Activated T-helper 1 cell treated with anti-CD3 and anti-CD28 coated beads, Interleukin-12 subunit alpha, Interleukin-12 subunit beta, Interleukin-2, Interleukin-4 antibody, amounts not matched to agents 30 ng/mL and 10 ng/mL and 1 ng/mL, durations not matched to agents 14 hours and 24 hours and 36 hours (primary cell): Measurements from ENCODE around the gene PDE6C. TPM values are rescaled to one million over a fixed set of nuclear protein-coding genes. Genes with fewer than 3 reads are reported as not detected.

Experiments
- DNase-seq: peaks from one replicate; pipeline ENCODE4 v3.0.0; 2021; ENCODE audit warnings: low spot score
- H3K27ac Mint-ChIP-seq: one replicate; pipeline ENCODE4 v1.8.0; 2021; ENCODE audit warnings: mild to moderate bottlenecking, mixed read lengths
- H3K27me3 Mint-ChIP-seq: one replicate; pipeline ENCODE4 v1.8.0; 2022; ENCODE audit warnings: mild to moderate bottlenecking, moderate library complexity, mixed read lengths; ENCODE audit not compliant: insufficient read depth
- H3K36me3 Mint-ChIP-seq: one replicate; pipeline ENCODE4 v1.8.0; 2021; ENCODE audit warnings: low read depth, mixed read lengths
- H3K4me1 Mint-ChIP-seq: one replicate; pipeline ENCODE4 v1.8.0; 2021; ENCODE audit warnings: low read depth, mixed read lengths
- H3K4me3 Mint-ChIP-seq: one replicate; pipeline ENCODE4 v1.8.0; 2021; ENCODE audit warnings: mild to moderate bottlenecking, moderate library complexity, mixed read lengths
- H3K9me3 Mint-ChIP-seq: one replicate; pipeline ENCODE4 v1.8.0; 2021; ENCODE audit warnings: mixed read lengths
- intact Hi-C: fragments of 100-400 bp; cut with micrococcal nuclease; formaldehyde crosslinking; loops from one replicate; pipeline ENCODE4 v1.15.1; 2024
- total RNA-seq: library from RNA; stranded (reverse); gene quantifications from 2 replicates; pipeline ENCODE4 v1.2.3, GENCODE V29; 2022

The PDE6C gene
- total RNA-seq, 1 donor from 2014 or later = not detected

DNA sequence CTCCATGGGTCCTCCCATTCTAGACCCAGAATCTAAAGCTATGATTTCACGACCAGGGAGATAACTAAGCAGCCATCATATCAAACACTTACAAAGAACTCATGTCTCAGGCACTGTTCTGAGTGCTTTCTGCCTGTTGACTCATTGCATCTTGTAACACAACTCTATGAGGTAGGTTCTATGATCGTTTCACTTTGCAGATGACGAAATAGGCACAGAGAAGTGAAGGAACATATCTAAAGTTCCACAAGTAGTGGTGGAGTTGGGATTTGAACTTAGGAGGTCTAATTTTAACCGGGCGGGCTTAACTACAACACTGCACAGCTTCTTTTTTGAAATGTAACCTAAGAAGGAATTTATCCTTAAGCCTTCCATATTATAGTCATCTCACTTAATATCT is 14.2 kb upstream of the PDE6C start:
- H3K27me3 Mint-ChIP-seq = peaks cover 28% of the 10 kb centered on the region
- H3K4me3 Mint-ChIP-seq = no peak overlapping the region
- no peaks in the 10 kb centered on the region for H3K4me1 Mint-ChIP-seq
- intact Hi-C loops = no loop called here
- H3K27ac Mint-ChIP-seq = no peak overlapping the region
- H3K36me3 Mint-ChIP-seq = no peaks in the 10 kb centered on the region
- no peak for DNase-seq
- no peaks in the 10 kb centered on the region for H3K9me3 Mint-ChIP-seq

- no peaks in the 10 kb centered on the region for H3K4me1 Mint-ChIP-seq
- peaks cover 35% of the 10 kb centered on the region for H3K27me3 Mint-ChIP-seq
- H3K27ac Mint-ChIP-seq = no peak overlapping the region
- DNase-seq = no peak
- intact Hi-C loops = no loop called here
- H3K9me3 Mint-ChIP-seq = no peaks in the 10 kb centered on the region
- H3K4me3 Mint-ChIP-seq = no peak overlapping the region
- H3K36me3 Mint-ChIP-seq = no peaks in the 10 kb centered on the region
These were observed 13.0 kb upstream of the PDE6C start for GRCh38 chr10:93599335-93599734.

DNA sequence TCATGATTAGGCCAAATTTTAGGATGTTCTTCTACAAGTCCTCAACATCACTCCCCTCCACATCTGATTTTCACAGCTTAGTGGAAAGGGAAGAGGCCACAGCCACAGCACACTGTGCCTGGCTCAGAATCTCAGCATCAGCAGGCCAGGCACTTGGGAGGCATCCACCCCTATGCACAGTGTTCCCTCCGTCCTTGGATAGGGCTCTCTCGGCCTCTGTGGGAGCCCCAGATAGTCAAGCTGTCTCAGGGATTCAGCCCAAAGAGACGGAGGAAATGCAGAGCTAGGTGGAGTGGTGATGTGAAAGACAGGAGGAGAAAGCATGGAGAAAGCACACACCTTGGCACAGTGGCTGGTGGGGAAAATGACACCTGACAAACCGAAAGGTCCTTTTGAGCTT is 12.6 kb upstream of the PDE6C start:
- H3K27ac Mint-ChIP-seq = no peak overlapping the region
- intact Hi-C loops = no loop called here
- H3K9me3 Mint-ChIP-seq = no peaks in the 10 kb centered on the region
- peaks cover 35% of the 10 kb centered on the region for H3K27me3 Mint-ChIP-seq
- no peak for DNase-seq
- H3K36me3 Mint-ChIP-seq = no peaks in the 10 kb centered on the region
- no peak overlapping the region for H3K4me3 Mint-ChIP-seq
- no peaks in the 10 kb centered on the region for H3K4me1 Mint-ChIP-seq

- H3K4me1 Mint-ChIP-seq = no peaks in the 10 kb centered on the region
- H3K27me3 Mint-ChIP-seq = peaks cover 37% of the 10 kb centered on the region
- H3K27ac Mint-ChIP-seq = no peak overlapping the region
- DNase-seq = no peak
- no peaks in the 10 kb centered on the region for H3K36me3 Mint-ChIP-seq
- intact Hi-C loops = no loop called here
- no peak overlapping the region for H3K4me3 Mint-ChIP-seq
- no peaks in the 10 kb centered on the region for H3K9me3 Mint-ChIP-seq
These were observed 11.7 kb upstream of the PDE6C start for GRCh38 chr10:93600446-93601145.

DNA sequence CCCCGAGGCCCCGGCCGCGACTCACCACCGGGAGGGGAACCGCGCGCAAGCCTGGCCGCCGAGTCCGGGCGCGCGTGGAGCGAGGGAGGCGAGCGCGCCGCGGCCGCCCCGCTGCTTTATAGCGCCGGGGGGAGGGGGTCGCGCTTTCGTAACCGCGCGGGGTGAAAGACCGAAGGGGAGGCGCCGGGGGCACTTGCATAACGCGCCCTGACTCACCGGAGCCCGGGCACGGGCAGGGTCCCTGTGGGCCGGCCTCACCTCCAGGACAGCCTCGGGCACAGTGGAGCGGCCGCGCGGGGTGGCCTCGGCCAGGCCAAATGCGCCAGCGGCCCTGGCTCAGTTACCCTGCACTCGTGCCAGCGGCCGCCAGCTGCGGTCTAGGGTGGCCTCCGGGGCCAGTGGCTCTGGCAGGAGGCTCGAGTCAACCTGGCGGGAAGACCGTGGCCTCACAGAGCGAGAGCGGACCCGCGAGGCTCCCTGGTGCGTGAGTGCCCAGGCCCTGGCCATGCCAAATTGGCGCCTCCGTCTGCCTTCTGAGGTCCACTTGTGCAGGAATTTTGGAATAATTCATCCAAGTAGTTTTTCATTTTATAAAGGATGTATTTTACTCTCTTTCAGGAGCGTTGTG is 11.1 kb upstream of the PDE6C start, which contains the start of gene RBP4:
RBP4 (minus strand) TSS at position 90 of the 628 bp plus-strand sequence. CDS start 207 bp downstream, outside the sequence.
- no peak for DNase-seq

DNA sequence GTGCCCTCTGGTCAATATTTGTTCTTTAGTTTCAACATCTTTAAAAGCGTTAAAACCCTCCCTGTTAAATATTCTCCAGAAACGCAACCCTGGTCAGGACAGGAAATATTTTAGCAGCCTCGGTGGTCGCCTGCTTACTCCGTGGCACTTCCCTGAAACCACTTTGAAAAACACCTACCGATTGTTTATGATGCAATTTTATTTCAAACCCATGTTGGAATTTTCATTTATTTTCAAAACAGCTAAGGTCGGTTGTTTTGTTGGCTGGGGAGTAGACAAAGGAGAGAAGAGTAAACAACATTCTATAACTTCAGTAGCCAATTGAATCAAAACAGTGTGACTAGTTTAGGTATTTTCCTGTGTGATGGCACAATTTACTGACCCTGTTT is 10.6 kb upstream of the PDE6C start:
- Mint-ChIP-seq H3K4me3 (no peak overlapping the region), H3K27me3 (peaks cover 37% of the 10 kb centered on the region), H3K36me3 (no peaks in the 10 kb centered on the region), H3K4me1 (no peaks in the 10 kb centered on the region), H3K9me3 (no peaks in the 10 kb centered on the region), H3K27ac (no peak overlapping the region)
- DNase-seq = no peak
- intact Hi-C loops = no loop called here

More for the DNA sequence above, 11.1 kb upstream of the PDE6C start, which contains the start of gene RBP4:
- no peaks in the 10 kb centered on the region for H3K9me3 Mint-ChIP-seq
- H3K4me1 Mint-ChIP-seq = no peaks in the 10 kb centered on the region
- peaks cover 37% of the 10 kb centered on the region for H3K27me3 Mint-ChIP-seq
- no peak within 1 kb of the TSS for H3K4me3 Mint-ChIP-seq
- no peak within 1 kb of the TSS for H3K27ac Mint-ChIP-seq
- intact Hi-C loops = no loop called here
- H3K36me3 Mint-ChIP-seq = no peaks in the 10 kb centered on the region

DNA sequence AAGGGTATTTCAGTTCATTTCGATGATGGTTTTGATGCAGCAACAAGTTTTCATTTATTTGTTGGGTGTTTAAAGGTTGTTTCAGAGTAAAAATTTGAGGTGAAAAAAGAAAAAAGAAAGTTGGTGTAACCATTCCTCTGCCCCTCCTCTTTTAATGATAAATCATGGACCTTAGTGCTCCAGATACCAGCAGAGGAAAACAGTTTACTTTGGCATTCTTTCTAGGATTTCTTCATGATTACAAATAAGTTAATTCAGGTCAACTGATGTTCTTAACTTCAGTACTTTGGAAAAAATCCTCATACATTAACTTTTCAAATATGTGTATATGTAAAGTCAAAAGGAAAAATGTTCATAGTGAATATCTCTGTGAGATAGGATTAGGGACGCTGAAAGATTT is 9.3 kb upstream of the PDE6C start:
- Mint-ChIP-seq H3K4me3 (no peak overlapping the region), H3K9me3 (no peaks in the 10 kb centered on the region), H3K27me3 (peaks cover 37% of the 10 kb centered on the region), H3K27ac (no peak overlapping the region), H3K36me3 (no peaks in the 10 kb centered on the region), H3K4me1 (no peaks in the 10 kb centered on the region)
- intact Hi-C loops = no loop called here
- DNase-seq = no peak

- no peaks in the 10 kb centered on the region for H3K9me3 Mint-ChIP-seq
- no peak for DNase-seq
- intact Hi-C loops = no loop called here
- no peak overlapping the region for H3K4me3 Mint-ChIP-seq
- H3K27ac Mint-ChIP-seq = no peak overlapping the region
- peaks cover 34% of the 10 kb centered on the region for H3K27me3 Mint-ChIP-seq
- H3K4me1 Mint-ChIP-seq = no peaks in the 10 kb centered on the region
- no peaks in the 10 kb centered on the region for H3K36me3 Mint-ChIP-seq
These were observed 8.2 kb upstream of the PDE6C start for GRCh38 chr10:93604146-93604545.

GRCh38 chr10:93608421-93608820 is 3.9 kb upstream of the PDE6C start:
- Mint-ChIP-seq H3K4me3 (no peak overlapping the region), H3K9me3 (no peaks in the 10 kb centered on the region), H3K36me3 (no peaks in the 10 kb centered on the region), H3K4me1 (no peaks in the 10 kb centered on the region), H3K27ac (no peak overlapping the region), H3K27me3 (peaks cover 12% of the 10 kb centered on the region)
- intact Hi-C loops = no loop called here
- no peak for DNase-seq

DNA sequence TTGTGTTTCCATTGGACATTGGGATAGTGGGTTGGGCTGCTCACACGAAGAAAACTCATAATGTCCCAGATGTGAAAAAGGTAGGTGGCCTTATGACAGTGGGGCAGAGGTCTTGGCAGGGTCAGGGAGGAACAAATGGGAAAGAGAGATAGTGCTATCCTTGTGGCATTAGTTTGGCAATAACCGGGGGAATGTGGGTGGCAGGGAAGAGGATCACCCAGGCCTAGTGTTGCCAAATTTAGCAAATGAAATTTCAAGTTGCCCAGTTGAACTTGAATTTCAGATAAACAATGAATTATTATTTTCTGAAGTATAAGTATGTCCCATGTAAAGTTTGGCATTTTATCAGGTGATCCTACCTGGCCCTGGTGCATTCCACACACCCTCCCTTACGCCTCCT is 789 bp downstream of the PDE6C start:
- Mint-ChIP-seq H3K27ac (no peak overlapping the region), H3K4me1 (no peaks in the 10 kb centered on the region), H3K4me3 (no peak overlapping the region), H3K9me3 (no peaks in the 10 kb centered on the region), H3K36me3 (no peaks in the 10 kb centered on the region), H3K27me3 (peaks cover 3% of the 10 kb centered on the region)
- DNase-seq = no peak
- intact Hi-C loops = no loop called here

- DNase-seq = no peak
- Mint-ChIP-seq H3K4me1 (no peaks in the 10 kb centered on the region), H3K9me3 (no peaks in the 10 kb centered on the region), H3K27ac (no peak overlapping the region), H3K36me3 (no peaks in the 10 kb centered on the region), H3K27me3 (peaks cover 3% of the 10 kb centered on the region), H3K4me3 (no peak overlapping the region)
- intact Hi-C loops = no loop called here
These were observed 1.9 kb downstream of the PDE6C start for GRCh38 chr10:93614101-93614825.

DNA sequence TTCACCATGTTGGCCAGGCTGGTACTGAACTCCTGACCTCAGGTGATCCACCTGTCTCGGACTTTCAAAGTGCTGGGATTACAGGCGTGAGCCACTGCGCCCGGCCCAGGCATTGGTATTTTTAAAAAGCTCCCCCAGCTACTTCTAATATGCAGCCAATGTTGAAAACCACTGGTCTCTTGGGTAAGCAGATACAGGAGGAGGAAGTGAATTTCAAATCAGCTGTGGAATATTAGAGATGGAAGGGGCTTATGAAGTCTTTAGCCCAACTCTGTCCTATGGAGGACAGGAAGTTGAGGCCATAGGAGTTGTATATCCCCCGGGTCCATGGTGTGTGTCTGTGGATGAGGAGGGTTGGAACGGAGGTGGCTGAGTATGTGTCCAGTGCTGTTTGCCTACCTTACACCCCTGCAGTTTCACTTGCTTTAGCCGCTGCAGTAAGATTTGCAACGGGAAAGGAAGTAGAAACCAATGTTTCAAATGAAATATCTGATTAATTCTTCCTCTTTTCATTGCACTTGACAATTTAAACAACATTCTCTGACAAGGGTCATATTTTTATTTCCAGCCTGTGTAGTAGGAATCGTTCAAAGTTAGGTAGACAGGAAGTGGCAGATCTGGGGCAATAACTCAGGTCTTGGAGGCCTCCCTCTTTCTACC is 3.4 kb downstream of the PDE6C start:
- Mint-ChIP-seq H3K9me3 (no peaks in the 10 kb centered on the region), H3K27me3 (peaks cover 6% of the 10 kb centered on the region), H3K36me3 (no peaks in the 10 kb centered on the region), H3K4me3 (no peak overlapping the region), H3K27ac (no peak overlapping the region), H3K4me1 (no peaks in the 10 kb centered on the region)
- no peak for DNase-seq
- intact Hi-C loops = no loop called here

DNA sequence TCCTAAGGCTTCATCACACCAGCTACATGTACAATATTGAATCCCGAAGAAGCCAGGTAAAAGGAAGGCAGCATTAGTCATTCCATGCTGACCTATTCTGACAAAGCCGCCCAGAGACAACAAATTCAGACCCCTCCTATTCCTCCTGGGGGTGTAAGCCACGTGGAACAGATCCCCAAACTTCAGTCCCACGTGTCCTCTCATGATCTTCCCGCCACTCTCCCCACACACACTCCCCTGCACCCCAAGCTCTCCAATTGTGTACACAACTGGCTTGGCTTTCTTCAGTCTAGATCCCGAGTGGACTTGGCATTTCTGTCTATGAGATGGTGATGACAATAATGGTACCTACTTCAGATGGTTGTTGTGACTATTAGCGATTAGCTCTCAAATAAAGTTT is 8.6 kb downstream of the PDE6C start:
- Mint-ChIP-seq H3K27ac (no peak overlapping the region), H3K9me3 (no peaks in the 10 kb centered on the region), H3K27me3 (peaks cover 10% of the 10 kb centered on the region), H3K4me3 (no peak overlapping the region), H3K36me3 (no peaks in the 10 kb centered on the region), H3K4me1 (no peaks in the 10 kb centered on the region)
- intact Hi-C loops = no loop called here
- DNase-seq = no peak
